HG03442 (cell line): ENCODE results near the gene SF3B4.
"Not testable (repeated sequence)": the region's sequence is repeated elsewhere in the genome, so short reads cannot be mapped to it uniquely, and the experiment has no call there.

ENCODE experiments used
- ATAC-seq: cut with Tn5 transposase; IDR thresholded peaks from one replicate; pipeline ENCODE4 v1.9.1; 2021; ENCODE audit warnings: mild to moderate bottlenecking, moderate library complexity; ENCODE audit not compliant: unreplicated experiment

Gene SF3B4, protein sequence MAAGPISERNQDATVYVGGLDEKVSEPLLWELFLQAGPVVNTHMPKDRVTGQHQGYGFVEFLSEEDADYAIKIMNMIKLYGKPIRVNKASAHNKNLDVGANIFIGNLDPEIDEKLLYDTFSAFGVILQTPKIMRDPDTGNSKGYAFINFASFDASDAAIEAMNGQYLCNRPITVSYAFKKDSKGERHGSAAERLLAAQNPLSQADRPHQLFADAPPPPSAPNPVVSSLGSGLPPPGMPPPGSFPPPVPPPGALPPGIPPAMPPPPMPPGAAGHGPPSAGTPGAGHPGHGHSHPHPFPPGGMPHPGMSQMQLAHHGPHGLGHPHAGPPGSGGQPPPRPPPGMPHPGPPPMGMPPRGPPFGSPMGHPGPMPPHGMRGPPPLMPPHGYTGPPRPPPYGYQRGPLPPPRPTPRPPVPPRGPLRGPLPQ

DNA sequence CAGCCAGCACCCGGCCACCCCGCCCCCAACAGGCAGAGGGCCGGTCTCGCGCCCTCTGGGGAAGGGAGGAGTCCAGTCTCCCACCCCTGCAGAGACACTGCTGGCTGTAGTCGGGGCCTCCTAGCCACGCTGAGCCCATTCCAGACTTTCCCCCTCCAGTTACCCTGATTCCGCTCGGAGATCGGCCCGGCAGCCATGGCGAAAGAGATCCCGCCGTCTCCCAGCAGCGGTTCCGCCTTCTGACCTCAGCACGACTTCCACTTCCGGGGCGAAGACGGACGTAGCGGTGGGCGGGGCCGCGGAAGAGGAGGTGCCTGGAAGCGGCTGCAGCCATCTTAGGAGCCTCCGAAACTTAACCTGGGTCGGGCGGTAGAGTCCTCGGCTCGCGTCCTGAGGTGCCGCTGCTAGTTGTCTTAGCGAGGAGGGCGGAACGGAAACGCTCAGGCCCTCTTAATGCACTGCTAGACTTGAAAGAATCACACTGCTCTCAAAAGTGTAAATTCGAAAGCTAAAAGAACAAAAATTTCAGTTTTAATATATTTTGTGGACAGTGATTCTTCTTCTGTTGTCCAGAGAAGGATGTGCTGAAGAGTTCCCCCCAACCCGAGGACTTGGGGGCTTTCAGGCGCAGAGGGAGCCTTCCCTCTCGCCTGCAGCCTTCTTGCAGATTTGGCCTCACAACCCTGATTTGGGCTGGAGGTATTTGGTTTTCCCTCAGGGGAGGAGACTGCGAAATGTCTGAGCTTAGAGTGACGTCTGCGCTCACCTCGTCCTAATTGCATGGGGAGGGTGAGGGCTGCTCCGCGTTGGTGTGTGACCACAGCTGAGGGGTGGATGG, at the start of gene SF3B4:
Gene SF3B4 (minus strand): TSS at position 241 of the 838 bp plus-strand sequence. CDS start 44 bp downstream, at position 197.
- ATAC-seq: peak; percentile 91

DNA sequence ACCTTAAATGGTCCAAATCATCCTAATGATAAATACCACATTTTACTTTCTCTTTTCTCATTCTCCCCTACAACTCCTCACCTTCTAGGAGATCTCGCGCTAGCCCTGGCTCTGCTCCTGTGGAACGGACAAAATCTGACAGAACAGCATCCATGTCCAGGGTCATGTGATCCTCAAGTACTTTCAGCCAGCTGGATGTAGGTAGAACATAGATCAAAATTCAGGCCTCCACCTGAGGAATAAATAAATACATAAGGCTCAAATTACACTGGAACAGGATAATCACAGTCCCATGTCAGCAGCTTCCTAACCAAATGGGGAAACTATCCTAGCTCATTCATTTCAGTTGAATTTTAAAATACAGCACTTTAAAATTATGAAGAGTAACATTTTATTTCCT, 49.7 kb upstream of the SF3B4 start:
- ATAC-seq: no peak

DNA sequence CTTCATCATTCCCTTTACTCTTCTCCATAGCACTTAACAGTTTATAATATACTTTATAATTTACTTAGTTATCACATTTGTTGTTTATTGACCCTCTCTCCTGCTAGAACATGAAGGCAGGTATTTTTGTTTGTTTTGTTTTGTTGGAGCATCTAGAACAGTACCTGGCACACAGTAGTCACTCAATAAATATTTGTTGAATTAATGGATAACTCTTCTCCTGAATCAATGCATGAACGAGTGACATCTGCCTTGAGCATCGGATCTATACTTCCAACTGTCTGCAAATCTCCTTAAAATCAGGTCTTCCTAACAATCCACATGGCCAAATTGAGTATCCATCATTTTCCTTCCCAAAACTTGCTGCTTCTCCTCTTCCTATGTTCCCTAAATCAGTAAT, 44.9 kb upstream of the SF3B4 start:
- ATAC-seq: no peak

DNA sequence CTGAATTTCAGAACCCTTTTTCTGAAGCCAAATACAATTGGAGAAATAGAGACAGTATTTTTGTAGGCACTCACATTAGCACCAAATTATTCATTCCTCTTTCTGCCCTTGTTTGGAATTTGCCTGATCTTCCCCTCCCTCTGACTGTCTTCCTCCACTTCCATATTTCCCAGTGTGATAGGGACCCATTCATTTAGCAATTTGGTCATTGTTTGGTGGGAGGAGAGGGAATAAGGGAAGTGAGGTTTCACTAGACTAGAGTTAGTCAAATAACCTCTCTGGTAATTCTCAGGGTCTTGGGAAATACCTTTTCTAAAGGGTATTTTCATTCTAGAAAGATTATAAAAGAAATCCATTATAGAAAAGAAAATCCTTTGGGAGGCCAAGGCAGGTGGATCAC, 40.0 kb upstream of the SF3B4 start:
- no peak for ATAC-seq

DNA sequence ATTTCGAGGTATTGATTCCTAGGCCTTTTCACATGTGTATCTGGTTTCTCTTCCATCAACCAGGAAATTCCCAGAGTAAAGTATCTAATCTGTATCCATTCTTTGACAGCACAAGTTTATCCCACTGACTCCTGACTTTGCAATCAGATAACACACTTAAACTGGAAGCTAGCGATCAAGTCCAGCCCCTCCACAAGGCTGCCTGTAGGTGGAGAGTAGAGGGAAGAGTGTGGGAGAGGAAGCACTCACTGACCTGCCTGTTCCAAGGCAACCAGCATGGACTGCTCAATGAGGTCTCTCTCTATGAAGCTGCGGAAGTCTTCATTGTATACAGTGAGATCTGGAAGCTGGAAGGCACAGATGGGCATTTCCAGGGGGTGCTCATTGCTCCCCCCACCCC, 39.4 kb upstream of the SF3B4 start:
- no peak for ATAC-seq

DNA sequence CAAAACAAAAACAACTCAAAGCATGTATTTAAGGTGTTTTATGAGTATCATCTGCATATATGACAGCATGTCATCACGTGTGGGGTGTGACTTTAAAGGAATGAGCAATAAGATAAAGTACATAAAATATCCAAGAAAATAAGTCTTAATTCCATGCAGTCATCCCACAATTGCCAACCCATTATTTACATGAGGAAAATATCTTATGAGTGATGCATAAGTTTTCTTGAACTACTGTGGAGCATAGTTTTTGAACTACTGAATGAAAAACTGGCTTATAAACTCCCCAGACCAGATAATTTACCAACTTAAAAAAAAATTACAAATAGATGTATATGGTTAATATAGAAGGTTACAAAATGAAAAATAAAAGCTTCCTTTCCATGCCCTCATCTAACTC, 38.8 kb upstream of the SF3B4 start:
- no peak for ATAC-seq

DNA sequence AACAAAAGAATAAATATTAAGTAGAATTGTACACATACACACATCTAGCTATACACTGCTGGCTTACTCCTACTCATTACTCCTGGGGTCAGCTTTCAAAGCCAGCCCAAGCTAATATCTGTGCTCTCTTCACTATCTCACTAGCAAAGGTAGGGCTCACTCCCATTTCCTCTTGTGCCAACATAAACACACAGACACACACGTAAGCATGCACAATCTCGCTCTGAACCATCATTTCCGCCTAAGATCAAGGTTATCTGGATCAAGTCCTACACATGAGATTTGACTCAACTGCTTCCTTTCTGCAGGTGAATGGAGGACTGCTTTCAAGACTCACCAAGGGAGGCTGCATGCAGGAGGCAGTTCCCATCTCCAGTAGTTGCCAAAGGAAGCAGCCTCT, 37.8 kb upstream of the SF3B4 start:
- ATAC-seq: no peak

DNA sequence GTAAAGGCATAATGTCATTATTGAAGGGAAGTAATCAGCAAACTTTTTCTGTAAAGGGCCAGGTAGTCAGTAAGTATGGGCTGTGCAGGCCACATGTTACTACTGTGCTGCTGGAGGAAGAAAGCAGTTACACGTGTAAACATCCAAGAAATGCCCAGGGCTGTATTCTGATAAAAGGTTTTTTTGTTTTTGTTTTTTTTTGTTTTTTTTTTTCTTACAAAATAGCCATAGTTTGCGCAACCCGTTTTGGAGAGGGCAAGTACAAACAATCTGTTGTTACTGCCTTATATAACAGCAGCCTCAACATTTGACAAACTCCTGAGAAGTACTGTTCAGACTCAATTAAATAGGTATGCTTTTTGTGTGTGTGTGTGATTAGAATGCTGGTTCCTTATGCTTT, 35.8 kb upstream of the SF3B4 start:
- no peak for ATAC-seq

DNA sequence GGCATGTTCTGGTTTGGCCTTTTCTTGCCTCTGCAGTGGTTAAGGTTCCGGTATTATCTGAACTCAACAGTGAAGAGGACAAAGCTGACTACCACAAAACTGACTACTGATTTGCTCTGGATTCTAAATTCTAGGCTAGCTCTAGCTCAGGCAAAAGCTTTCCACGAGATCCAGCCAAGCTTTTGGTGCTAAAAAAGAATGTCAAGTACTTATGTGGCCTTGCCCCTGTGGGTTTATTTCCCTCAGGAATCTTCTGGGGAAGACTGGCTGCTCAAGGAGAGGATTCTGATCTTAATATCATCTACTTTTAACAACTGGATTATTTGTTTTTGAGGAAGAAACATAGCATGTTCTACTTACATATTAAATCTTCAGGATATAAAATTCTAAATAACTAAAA, 35.1 kb upstream of the SF3B4 start:
- no peak for ATAC-seq

DNA sequence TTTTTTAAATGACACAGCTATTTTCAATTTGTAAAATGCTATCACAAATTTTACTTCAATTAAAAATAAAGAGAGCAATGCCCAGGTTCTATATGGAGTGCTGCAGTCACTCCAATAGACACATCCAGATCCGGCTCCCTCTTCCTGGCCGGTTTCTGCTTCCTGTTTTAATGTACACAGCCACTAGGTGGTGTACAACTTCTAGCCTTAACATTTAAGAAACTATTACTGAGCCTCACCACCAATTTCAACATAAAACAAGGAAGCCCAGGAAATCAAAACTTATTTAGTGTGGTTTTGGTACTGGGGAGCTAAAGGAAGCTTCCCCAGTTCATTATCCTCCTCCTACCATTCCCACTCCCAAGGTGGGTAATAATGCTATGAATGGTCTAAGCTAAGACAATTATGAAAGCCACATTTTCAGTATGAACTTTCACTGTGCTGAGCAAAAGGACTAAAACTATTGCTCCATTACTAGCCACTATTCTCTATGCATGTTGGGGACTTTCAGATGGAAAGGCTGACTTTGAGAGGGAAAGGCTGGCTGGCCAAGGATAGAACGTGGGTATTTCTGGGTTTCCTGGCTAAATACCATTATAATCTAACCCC, 34.5 kb upstream of the SF3B4 start:
- no peak for ATAC-seq

DNA sequence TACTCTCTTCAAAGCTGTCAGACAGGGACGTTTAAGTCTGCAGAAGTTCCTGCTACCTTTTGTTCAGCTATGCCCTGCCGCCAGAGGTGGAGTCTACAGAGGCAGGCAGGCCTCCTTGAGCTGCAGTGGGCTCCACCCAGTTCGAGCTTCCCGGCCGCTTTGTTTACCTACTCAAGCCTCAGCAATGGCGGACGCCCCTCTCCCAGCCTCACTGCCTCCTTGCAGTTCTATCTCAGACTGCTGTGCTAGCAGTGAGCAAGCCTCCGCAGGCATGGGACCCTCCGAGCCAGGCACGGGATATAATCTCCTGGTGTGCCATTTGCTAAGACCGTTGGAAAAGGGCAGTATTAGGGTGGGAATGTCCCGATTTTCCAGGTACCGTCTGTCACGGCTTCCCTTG, 29.9 kb upstream of the SF3B4 start:
- not testable (repeated sequence) for ATAC-seq

DNA sequence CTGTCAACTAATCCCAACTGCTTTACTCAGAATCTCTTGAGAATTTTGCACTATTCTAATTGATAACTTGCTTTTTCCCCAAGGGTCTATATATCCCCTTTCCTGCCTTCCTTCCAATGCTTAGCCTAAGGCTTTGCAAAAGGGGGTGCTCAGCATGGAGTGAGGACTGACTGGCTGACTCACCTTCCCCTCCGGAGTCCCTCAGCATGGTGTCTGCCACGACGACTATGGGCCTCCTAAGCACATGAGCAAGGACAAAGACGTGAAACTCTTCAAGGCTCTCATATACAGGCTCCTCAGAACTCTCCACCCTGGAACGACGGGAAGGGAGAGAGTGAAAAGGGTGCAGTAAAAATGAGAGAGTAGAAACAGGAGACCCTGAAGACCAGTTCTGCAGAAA, 22.3 kb upstream of the SF3B4 start:
- ATAC-seq: no peak

DNA sequence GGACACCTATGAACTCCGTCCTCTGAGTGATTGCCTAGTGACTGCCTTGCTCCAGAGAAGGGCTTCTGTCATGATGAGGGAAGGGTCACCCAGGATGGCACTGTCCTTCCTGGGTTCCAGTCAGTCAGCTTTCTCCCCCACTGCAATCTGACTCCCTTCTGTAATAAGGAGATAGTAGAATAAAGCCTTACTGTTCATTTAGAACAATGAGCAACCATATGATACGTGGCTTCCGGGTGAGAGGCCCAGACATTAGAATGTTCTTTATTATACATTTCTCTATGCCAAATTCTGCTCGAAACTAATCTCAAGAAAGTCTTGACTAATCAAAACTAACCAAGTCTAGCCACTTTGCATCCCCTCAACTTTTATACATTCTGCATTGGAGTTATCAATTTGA, 17.6 kb upstream of the SF3B4 start:
- ATAC-seq: no peak

DNA sequence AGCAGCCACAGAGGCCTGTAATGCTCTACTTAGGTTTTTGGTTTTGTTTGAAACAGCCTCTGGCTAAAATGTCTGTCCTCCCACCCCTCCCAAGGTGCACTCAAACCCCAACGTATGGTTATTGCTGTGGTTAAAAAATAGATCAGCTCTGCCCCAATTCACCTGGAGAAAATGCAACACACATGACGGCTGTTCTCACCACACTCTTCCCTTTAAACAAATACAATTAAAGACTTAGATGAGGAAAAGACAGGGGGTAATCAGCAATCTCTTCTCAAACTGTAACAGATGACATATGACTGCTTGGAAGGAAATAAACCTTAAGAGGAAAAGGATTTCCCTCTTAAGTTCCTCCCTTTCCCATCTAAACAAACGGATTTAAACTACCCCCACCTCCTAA, 15.3 kb upstream of the SF3B4 start:
- no peak for ATAC-seq

DNA sequence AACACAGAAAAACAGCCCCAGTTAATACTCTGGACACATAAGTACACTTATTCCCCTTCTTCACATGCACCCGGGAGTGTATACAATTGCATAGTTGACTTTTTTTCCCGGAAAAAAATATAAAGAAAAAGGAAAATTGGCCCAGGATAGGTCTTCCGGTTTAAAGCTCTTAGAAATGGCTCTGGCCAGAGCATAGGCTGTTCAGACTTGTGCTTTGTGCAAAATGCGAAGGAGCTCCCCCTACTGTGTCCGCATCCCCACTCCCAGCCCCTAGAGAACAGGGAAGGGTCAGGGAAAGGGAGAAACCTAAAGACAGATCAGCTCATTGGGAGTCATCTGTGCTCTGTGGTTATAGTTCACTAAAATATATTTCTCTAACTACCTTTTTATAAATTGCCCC, 14.6 kb upstream of the SF3B4 start:
- ATAC-seq: no peak

DNA sequence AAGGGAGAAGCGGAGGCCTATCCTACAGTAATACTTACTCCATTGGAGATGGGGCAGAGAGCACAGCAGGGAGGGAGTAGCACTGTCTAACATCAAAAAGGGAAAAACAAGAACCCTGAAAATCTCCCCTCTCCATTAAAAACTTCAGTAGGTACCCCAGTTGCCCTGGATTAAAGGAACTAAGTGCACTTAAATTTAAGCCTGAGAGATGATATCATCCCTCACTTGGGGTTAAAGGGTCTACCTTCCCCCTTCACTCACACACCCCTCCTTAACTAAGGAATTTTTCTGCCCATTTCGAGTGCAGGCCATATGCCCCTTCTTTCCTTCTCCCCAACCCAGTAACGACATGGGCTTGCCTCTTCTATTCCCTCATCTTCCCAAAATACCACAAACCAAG, 12.8 kb upstream of the SF3B4 start:
- ATAC-seq: no peak

DNA sequence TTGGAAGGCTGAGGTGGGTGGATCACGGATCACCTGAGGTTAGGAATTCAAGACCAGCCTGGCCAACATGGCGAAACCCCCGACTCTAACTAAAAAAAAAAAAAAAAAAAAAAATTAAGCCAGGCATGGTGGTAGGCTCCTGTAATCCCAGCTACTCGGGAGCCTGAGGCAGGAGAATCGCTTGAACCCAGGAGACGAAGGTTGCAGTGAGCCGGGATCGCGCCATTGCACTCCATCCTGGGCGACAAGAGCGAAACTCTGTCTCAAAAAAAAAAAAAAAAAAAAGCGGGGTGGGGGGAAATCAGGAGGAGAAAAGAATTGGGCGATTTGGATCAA, 11.0 kb upstream of the SF3B4 start:
- ATAC-seq: not testable (repeated sequence)

DNA sequence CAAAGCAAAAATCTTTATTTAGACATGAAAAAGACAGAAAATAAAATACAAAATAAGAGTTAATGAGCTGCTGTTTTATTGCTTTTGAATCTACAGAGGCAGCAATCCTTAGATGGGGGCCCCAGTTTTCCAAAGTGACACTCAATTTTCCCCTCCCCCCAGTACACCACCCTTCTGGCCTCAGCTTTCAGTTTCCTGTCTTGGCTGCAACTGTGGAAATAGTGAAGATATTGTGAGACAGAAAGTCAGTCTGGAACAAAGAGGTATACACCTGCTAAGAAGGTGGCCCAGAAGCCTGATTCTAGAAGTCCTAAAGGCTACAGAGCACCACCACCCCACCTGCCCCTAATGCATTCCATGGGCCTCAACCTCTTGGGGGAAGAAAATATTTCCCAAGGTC, 10.2 kb upstream of the SF3B4 start:
- no peak for ATAC-seq

DNA sequence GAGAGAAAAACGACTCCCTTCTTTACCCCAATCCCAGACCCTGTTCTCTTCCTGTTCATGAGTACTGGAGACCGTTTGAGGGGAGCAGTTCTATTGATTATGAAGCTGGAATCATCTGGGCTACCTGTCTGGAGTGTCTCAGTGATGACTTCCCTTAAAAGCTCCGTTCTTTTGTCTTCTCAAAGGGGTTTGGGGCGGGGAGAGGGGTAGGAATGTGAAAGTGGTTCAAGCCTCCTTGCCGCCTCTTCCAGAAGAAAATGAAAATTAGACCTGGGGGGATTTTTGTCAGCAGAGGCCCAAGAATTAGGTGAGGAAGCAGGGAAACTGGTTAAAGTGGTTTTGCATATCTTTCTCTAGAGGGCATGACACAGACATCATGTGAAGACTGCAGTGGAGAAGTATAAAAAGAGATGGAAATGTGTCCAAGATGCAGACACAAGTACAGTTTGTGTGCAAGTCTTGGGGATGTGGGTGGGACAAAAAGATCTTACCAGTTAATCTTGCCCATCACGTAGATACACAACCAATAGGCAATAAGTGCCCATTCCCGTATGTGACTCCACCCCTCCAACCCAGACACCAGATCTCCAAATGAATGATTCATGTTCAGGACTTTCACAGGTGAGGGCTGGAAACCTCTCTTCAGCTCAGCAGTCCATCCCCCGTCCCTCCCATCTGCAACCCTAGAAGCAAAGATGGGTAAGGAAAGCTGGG, 9.5 kb upstream of the SF3B4 start:
- ATAC-seq: no peak

DNA sequence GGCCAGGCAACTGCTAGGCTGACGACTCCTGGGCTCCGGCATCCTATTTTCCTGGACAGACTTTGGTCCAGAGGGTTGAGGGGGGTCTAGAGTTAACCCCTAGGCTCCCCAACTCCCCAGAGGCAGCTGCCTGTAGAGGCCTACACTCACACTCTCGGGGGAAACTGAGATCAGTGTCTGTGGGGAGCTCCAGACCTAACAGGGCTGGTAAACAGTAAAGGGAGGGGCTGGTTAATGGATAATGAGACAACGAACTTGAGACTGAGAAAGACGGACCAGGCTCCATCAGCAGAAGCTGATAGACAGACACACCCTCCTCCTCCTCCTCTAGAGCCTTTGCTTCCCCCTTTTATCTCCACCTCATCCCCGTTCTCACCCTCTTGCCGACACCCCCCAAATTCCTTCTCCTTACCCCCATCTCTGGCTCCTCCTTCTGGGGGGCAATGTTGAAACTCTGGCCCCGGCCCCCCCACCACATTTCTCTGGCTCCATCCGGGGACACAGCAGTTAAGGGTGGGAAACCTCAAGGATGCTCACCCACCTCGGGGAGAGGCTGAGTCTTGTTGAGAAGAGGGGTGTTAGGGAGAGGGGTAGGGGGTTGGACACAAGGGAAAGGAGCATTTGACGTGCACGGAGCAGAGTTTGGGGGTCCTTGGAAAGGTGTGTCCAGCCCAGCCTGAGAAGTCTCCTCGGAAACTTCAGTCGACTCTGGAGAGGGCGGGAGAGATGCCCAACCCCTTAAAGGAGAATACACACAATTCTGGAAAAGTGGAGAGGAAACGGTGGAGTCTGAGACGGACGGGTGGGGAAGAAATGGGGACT, 8.8 kb upstream of the SF3B4 start, which contains the start of gene MTMR11:
Gene MTMR11 (minus strand): TSS at position 710 of the 822 bp plus-strand sequence. CDS start 232 bp downstream, at position 478.
- ATAC-seq: no peak
